ENCODE data around the gene PPFIBP1. TPM values are rescaled to one million over a fixed set of nuclear protein-coding genes. Genes with fewer than 3 reads are reported as not detected.
A peak's percentile ranks its signal among the peaks of the same experiment; 100 is the strongest.

PPFIBP1 gene
- total and polyA plus RNA-seq, 2 of the 13 experiments (the other 11 are each of a cell fraction or from before 2014, with no cell fraction given) = 16.2 to 21.8 TPM

DNA sequence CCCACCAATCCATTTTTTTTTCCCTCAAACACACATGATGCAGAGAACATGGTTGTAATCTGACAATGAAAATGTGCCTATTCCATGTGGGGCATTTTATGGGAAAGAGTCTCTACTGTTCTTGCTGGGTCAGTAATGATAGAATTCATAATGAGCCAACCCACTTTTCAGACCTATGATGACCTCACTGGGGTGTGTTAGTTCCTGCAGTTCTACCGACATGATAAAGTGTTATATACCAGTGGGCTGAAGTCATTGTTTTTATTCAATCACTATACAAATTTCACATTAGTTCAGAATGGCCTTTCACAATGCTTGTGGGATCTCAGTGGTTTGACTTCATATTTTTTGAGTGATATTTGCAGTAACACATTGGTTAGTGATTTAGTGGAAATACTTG lies 47.5 kb downstream of the PPFIBP1 start:
- Histone ChIP-seq H3K4me3 (replicated peaks in 1 of 3; ENCODE audit: insufficient read depth in 1 of 3, low read depth in 2 of 3, low read length in 3 of 3) (no peak overlapping the region), H3K9ac (ENCODE audit: insufficient read depth, low read depth, low read length) (no peak overlapping the region), H3K27me3 (ENCODE audit: control insufficient read depth in 1 of 2, insufficient read depth in 2 of 2, low read length in 2 of 2) (no peaks in the 10 kb centered on the region), H3K4me1 (ENCODE audit: insufficient read depth, low read length) (peaks cover 5% of the 10 kb centered on the region; the same call in 1 of the 2 replicates), H2AFZ (ENCODE audit: low read length) (no peak overlapping the region), H3K79me2 (ENCODE audit: insufficient read depth, low read length) (no peaks in the 10 kb centered on the region), H3K27ac (ENCODE audit: extremely low read length, insufficient read depth, low read length) (no peak overlapping the region), H4K20me1 (ENCODE audit: insufficient read depth, low read length) (no peaks in the 10 kb centered on the region), H3K36me3 (replicated peaks in 1 of 2; ENCODE audit: control insufficient read depth in 1 of 2, insufficient read depth in 2 of 2, low read length in 2 of 2) (no peaks in the 10 kb centered on the region), H3K9me3 (ENCODE audit: low read length) (no peaks in the 10 kb centered on the region), H3K4me2 (ENCODE audit: low read depth, low read length) (no peak overlapping the region)
- no TSS peak for BruUV-seq (replicated peaks)
- intact Hi-C loops (cut with micrococcal nuclease; ENCODE audit: unreplicated experiment) (no loop called here), in situ Hi-C loops (cut with HindIII; ENCODE audit: extremely low pct_ligation_motif_present, low pct_unique_long_range_greater_than_20kb) (no loop called here)
- WGBS (ENCODE audit: low lambda C conversion rate) = 92% methylated on average over 1 of the region's 1 CpG
- FAIRE-seq = no peak
- no peak for DNase-seq (ENCODE audit: low spot score)
- CTCF ChIA-PET (ENCODE audit: low intra/inter-chr PET ratio, low total read pairs) = no interaction called here
- POLR2A ChIA-PET = no interaction called here
- TF ChIP-seq ZNF567 (CRISPR knock-in tag; IDR thresholded peaks at IDR 0.05; ENCODE audit: borderline replicate concordance) = no peak
- TF ChIP-seq ZNF138 (CRISPR knock-in tag; IDR thresholded peaks at IDR 0.05; ENCODE audit: low read depth) = no peak
- TF ChIP-seq, protein P1, sequence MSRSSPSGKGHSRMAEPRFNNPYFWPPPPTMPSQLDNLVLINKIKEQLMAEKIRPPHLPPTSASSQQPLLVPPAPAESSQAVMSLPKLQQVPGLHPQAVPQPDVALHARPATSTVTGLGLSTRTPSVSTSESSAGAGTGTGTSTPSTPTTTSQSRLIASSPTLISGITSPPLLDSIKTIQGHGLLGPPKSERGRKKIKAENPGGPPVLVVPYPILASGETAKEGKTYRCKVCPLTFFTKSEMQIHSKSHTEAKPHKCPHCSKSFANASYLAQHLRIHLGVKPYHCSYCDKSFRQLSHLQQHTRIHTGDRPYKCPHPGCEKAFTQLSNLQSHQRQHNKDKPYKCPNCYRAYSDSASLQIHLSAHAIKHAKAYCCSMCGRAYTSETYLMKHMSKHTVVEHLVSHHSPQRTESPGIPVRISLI (CRISPR knock-in tag; IDR thresholded peaks at IDR 0.05; ENCODE audit: borderline replicate concordance) = no peak
- TF ChIP-seq TARDBP (CRISPR knock-in tag; IDR thresholded peaks at IDR 0.05) = no peak
- TF ChIP-seq RBM22 (optimal IDR thresholded peaks at IDR 0.05; ENCODE audit: low read length) = no peak
- TF ChIP-seq SAP130 (CRISPR knock-in tag; IDR thresholded peaks at IDR 0.05; ENCODE audit: low read depth) = no peak
- no peak for TF ChIP-seq ZBTB42 (CRISPR knock-in tag; IDR thresholded peaks at IDR 0.05)
- no peak for ATAC-seq

DNA sequence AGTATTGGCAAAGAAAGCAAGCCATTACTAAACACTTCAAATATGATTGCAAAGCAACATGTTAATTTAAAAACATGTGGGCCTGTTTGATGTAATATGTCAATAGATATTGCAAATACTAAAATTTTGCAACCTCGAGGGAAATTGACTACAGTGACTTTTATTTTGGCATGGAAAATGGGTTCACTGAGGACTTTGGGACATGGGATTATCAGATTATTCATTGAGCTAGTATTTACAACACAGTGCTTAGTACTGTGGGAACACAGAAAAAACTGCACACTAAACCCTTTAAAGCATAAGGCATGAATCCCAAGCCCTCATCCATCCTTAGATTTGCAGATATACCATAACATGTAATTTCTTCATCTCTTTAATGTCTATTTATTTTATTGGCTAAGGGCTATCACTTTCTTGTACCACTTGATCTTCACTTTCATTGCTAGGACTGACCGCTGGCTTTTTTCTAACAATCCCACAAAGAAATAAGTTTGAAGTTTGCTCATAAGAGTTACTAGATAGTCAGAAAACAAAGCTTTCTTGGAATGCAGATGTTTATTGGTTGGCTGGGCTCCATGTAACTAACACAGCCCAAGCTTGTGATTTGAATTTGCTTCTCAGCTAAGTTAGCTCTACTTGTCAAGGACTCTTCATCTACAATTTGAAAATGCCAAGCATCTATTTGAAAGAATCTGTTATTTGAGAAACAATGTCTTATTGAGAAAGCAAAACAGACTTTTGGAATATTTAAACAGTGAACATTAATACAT lies 48.7 kb downstream of the PPFIBP1 start:
- no peak overlapping the region for H3K27ac ChIP-seq (ENCODE audit: extremely low read length, insufficient read depth, low read length)
- H3K36me3 ChIP-seq (replicated peaks in 1 of 2; ENCODE audit: control insufficient read depth in 1 of 2, insufficient read depth in 2 of 2, low read length in 2 of 2) = no peaks in the 10 kb centered on the region
- H3K9ac ChIP-seq (ENCODE audit: insufficient read depth, low read depth, low read length) = no peak overlapping the region
- TF ChIP-seq REL (CRISPR knock-in tag; conservative IDR thresholded peaks at IDR 0.05) (no peak), ZNF629 (CRISPR knock-in tag; conservative IDR thresholded peaks at IDR 0.05) (peak; percentile 41; the same call in 1 of the 2 replicates)
- H2AFZ ChIP-seq (ENCODE audit: low read length) = no peak overlapping the region
- H3K4me2 ChIP-seq (ENCODE audit: low read depth, low read length) = no peak overlapping the region
- peaks cover 5% of the 10 kb centered on the region; the same call in 1 of the 2 replicates for H3K4me1 ChIP-seq (ENCODE audit: insufficient read depth, low read length)
- DNase-seq (ENCODE audit: low spot score) (no peak), FAIRE-seq (no peak), ATAC-seq (no peak)
- WGBS (ENCODE audit: low lambda C conversion rate) = 50% methylated on average over 2 of the region's 2 CpGs
- H3K79me2 ChIP-seq (ENCODE audit: insufficient read depth, low read length) = no peaks in the 10 kb centered on the region
- H3K9me3 ChIP-seq (ENCODE audit: low read length) = no peaks in the 10 kb centered on the region
- H3K27me3 ChIP-seq (ENCODE audit: control insufficient read depth in 1 of 2, insufficient read depth in 2 of 2, low read length in 2 of 2) = no peaks in the 10 kb centered on the region
- in situ Hi-C loops (cut with HindIII; ENCODE audit: extremely low pct_ligation_motif_present, low pct_unique_long_range_greater_than_20kb) = no loop called here
- CTCF ChIA-PET (ENCODE audit: low intra/inter-chr PET ratio, low total read pairs) = no interaction called here
- POLR2A ChIA-PET = no interaction called here
- H4K20me1 ChIP-seq (ENCODE audit: insufficient read depth, low read length) = no peaks in the 10 kb centered on the region
- H3K4me3 ChIP-seq (replicated peaks in 1 of 3; ENCODE audit: insufficient read depth in 1 of 3, low read depth in 2 of 3, low read length in 3 of 3) = no peak overlapping the region
- intact Hi-C loops (cut with micrococcal nuclease; ENCODE audit: unreplicated experiment) = no loop called here
- BruUV-seq (replicated peaks) = no TSS peak
